ENCODE results near the gene RNASEH2A. TPM values are rescaled to one million over a fixed set of nuclear protein-coding genes. Genes with fewer than 3 reads are reported as not detected.

RNASEH2A gene
- total and polyA plus RNA-seq, 2 of the 13 experiments (the other 11 are each of a cell fraction or from before 2014, with no cell fraction given): 25.1 to 35.8 TPM

- TF ChIP-seq ZNF563 (CRISPR knock-in tag; IDR thresholded peaks at IDR 0.05) (peak; percentile 92), THAP9 (CRISPR knock-in tag; IDR thresholded peaks at IDR 0.05; ENCODE audit: borderline replicate concordance) (peak; percentile 56; the same call in 1 of the 2 replicates), CBX1 (IDR thresholded peaks at IDR 0.05; ENCODE audit: low read depth) (no peak), ZNF20 (CRISPR knock-in tag; IDR thresholded peaks at IDR 0.05) (0 out of 2 replicates have a peak, but pooled peaks have one; percentile 30), SIN3A (IDR thresholded peaks at IDR 0.05; ENCODE audit: borderline replicate concordance, low read depth, low read length) (peak; percentile 59; the same call in 1 of the 2 replicates), RBM22 (optimal IDR thresholded peaks at IDR 0.05; ENCODE audit: low read length) (no peak), ZNF407 (CRISPR knock-in tag; IDR thresholded peaks at IDR 0.05; ENCODE audit: not compliant biosample characterization) (peak; percentile 70), SALL2 (CRISPR knock-in tag; IDR thresholded peaks at IDR 0.05) (peak; percentile 92), RAD51 (IDR thresholded peaks at IDR 0.05; ENCODE audit: borderline replicate concordance) (no peak), CSRNP1 (CRISPR knock-in tag; IDR thresholded peaks at IDR 0.05) (peak; percentile 9; the same call in 1 of the 2 replicates), KDM1A (CRISPR knock-in tag; IDR thresholded peaks at IDR 0.05) (no peak), BHLHE40 (IDR thresholded peaks at IDR 0.05; ENCODE audit: low read length) (peak; percentile 98), GZF1 (CRISPR knock-in tag; IDR thresholded peaks at IDR 0.05) (peak; percentile 65; the same call in 1 of the 2 replicates)
Measured at GRCh38 chr19:12801466-12802266, 4.7 kb upstream of the RNASEH2A start, which contains the start of the genes PRDX2 and THSD8 (continued).
